GM18907 (cell line): Measurements from ENCODE around the gene B3GLCT.
A peak's percentile ranks its signal among the peaks of the same experiment; 100 is the strongest.
"Not testable (repeated sequence)": the region's sequence is repeated elsewhere in the genome, so short reads cannot be mapped to it uniquely, and the experiment has no call there.

ENCODE experiments used
- ATAC-seq: cut with Tn5 transposase; IDR thresholded peaks from one replicate; pipeline ENCODE4 v1.9.1; 2021; ENCODE audit warnings: mild to moderate bottlenecking, moderate library complexity; ENCODE audit not compliant: unreplicated experiment

B3GLCT gene

DNA sequence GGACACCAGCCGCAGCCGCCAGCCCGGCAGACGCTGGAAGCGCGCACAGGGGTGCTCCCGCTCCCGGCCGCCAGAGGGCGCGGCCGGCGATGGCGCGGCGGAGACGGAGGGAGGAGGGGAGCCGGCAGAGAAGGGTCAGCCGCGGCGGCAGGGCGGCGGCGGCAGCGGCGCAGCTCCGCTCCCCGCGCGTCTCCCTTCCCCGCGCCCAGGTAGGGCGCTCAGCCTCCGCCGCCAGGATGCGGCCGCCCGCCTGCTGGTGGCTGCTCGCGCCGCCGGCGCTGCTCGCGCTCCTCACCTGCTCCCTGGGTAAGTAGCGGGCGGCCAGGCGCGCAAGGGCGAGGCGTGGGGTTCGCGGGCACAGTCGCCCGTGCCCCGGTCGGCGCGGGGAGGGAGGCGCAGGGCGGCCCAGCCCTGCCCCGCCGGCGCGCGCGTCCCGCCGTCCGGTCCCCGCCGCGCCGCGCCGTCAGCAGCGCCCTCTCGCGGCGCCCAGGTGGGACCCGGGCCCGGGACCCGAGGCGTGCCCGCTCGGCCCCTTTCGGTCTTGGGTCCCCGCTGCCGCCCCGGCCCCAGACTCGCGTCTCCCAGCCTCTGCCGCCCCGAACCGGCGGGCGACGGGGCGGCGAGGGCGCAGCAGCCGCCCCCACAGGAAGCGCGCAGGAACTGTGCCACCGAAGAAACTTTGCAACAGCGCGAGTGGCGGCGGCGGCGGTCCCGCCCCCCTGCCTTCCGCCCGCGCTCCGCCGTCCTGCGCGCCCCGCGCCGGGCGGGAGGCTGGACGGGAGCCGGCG is at the start of gene B3GLCT:
B3GLCT (plus strand) TSS at position 127 of the 788 bp plus-strand sequence; CDS start at position 237, 110 bp downstream.
- ATAC-seq, result peak; percentile 89

DNA sequence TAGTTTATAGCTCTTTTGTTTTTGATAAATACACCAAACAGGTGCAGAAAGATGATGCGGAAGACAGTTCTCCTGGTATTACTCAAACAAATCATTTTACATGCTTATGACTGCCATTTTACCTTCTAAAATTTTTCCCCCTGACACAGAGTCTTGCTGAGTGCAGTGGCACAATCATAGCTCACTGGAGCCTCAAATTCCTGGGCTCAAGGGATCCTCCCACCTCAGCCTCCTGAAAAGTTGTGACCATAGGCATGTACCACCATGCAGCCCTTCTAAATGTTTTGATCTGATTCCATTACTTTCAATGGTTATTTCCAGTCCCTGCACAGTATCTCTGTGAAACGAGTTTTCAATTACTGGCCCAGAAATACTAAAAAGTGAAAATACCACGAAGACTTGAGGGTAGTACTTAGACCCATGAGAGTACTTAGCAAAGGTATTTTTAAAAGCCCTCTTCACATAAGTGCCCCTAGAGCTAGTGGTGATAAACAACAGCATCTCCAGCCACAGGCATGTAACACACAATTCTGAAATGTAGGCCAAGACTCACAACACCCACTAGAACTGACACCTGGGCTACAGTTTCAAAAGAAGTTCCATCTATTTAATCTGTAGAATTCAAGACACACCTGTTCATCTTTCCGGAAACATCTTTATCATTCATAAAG is 49.3 kb upstream of the B3GLCT start:
- ATAC-seq, result no peak

DNA sequence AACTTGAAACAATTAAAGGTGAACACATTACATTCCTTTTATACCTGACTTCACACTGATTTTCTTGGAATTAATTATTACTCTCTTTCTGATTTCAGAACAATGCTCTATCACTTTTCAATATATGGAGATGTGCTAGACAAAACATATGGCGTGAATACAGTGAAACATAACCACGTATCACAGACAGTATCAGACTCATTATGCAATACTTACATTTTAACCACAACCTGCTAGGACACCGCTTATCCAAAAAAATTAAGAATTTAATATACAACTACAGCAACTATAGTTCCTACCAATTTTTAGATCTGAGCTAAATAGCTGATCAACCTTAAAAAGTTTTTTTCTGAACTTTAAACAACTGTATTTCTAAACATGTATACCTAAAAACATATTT is 47.9 kb upstream of the B3GLCT start:
- no peak for ATAC-seq

DNA sequence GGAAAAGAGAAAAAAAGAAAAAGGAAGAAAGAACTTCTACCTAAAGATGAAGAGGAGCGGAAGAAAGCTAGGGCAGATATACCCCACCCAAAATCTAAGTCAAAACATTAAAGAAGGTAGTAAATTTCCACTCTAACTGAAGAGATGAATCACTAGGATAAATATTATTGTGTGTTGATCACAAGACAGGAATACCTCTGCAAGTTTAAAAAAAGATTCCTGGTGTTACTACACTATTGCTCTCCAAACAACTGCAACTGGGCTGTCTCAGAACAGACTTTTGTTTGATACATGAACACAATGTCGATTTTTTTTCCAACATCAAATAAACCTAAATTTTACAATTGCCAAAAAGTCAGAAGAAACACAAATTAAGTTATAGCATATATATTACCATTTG is 44.8 kb upstream of the B3GLCT start:
- ATAC-seq, result no peak

DNA sequence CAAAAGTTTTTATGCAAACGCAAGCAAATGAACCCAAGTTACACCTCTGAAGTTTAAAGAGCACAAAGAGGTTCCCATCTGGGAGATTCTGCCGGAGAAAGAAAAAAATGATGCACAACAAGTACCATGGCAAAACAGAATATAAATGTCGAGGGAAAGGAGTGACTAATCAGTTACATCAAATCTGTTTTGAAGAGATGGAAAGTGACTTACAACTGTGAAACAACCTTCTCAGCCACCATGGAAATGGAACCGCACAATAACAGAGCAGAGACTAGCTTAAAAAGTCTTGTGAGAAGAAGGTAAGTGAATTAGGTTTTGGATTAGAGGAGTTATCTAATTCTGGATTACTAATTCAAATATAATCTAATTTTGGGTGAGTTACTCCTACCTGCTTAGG is 40.5 kb upstream of the B3GLCT start:
- ATAC-seq, result no peak

DNA sequence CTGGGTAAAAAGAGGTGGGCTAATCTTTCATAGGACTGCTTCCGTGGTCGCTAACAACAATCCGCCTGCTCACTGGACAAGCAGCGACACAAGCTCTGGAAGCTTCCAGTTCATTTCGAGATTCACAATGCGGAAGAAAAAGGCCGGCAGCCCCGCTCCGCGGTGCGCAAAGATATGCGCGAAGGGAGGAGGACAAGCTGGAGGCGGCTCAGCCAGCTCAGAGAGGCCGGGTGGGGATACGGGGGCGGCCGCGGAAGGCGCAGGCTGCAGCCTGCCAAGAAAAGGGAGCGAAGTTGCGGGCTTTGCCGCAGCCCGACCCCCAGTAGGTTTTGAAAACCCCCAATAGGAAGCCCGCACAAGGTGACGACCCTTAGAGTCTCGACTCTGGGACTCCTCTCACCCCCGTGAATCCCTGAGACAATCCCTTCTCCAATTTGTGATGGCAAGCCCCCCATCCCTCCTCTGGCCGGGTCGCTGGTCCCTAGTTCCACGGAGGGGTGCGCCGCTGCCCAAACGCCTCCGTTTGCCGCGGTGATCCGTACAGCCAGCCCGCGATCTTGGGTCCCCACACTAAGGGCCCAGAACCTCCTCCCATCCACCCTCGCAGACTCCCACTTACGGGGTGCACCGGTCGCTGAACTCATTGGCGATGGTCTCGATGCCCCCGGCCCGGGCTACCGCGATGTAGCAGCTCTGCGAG is 38.8 kb upstream of the B3GLCT start:
- peak; percentile 28 for ATAC-seq

DNA sequence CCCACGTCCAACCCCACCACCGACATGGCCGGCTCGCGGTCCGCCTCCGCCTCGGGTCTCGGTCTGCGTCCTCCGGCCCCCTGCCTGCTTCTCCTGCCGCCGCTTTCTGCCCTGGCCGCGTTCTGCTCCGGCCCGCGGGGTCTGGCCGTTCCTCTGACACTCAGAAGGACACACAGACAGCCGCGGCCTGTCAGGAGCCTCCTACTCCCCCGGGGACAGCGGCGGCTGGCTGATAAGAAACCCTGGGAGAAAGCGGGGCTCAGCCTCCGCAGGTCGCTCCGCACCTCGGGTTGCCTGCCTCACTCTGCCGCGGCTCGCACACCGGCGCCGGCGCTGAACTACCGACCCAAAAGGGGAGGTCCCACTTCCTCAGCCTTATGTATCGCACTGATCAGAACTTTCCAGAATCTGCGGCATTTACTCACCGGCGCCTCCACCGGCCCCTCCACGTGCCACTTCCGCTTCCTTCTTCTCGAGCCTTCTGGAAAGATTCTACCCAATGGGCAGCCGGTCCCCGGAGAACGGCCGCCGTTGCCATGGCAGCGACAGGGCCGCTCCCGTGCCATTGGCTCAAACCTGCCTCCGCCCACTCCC is 38.1 kb upstream of the B3GLCT start, which contains the start of gene HSPH1:
HSPH1 (minus strand) TSS at position 348 of the 594 bp plus-strand sequence; CDS start at position 26, 322 bp downstream.
- ATAC-seq, result peak; percentile 88

DNA sequence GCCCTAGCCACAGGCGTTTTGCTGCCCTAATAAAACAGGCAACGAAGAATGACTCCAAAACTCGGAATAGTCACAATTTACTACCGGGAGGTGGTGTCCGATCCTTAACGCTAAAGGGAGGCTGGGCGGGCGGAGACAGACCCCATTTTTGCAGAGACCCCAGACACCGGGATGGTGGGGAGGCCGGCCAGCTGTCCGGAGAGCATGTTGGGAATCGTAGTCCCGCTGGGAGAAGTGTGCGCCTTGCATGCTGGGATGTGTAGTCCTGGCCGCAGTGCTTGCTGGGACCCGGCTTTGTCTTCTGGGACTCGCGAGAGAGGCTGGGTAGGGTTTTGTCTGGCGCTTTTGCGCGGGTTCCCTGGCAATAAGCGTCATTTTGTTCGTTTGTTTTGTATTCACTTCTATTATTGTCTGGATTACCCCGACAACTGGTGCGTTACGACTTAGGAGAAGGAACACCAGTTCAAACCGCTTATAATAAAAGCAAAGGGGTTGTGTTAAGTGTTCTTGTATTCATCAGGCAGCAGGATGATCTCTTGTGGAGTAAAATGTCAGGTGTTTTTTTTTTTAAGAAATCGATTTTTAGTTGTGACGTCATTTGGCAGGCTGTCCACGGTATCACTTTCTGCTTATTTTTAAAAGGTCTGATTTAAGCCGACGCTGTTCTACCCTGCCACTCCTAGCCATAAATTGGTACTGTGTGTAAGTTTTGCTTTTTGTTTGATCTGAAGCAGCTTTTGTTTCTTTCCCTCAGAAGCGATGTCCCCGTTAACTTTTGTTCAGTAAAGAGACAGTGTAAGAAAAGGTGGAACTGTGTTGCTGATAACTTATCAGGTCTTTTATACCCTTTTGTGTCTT is 37.4 kb upstream of the B3GLCT start:
- peak; percentile 91 for ATAC-seq

DNA sequence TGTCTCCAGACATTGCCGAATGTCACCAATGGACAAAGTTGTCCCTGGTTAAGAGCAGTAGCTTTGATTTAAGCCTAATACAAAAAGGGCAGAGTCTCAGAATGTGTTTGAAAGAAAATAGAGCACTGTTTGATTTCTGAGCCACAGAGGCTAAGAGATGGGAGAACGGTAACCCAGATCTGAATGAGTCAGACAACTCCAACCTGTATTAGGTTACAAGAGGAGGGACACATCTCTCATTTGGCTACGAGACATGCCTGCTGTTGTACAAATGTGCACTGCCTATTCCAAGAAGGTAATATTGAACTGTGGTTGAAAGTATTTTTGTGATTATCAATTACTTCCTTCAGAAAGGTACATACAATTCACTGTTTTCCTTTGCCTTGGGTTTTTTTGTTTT is 33.2 kb upstream of the B3GLCT start:
- no peak for ATAC-seq

DNA sequence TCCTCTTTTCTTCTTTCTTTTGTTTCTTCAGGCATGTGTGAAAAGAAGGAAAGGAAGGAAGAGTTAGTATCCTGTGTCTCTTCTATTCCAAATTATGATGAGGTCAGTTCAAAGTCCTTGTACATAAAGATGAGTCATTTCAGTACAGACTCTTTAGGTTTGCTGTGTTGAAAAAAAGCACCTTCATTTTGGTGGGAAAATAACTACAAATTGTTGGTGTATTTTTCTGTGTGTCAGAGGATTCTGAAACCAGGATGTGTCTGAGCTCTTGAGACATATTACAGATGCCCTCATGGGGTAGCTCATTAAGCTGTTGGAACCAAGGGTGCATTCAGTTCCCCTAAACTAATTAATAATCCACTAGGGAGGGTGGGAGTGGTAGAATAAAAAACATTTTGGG is 32.3 kb upstream of the B3GLCT start:
- peak; percentile 76 for ATAC-seq

DNA sequence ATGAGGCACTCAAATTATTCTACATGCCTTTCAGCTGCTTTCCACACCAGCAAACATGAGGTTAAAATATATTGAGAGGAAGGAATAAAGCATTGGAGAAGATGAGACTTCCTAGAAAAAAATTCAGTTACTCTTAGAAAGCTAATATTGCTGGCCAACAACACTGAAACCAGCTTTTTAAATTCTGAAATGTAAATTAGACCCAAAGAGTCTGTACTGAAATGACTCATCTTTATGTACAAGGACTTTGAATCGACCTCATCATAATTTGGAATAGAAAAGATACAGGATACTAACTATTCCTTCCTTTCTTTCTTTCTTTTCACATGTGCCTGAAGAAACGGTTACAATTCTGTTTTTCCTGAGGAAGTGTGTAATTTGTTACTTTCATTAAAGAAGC is 31.6 kb upstream of the B3GLCT start:
- ATAC-seq, result peak; percentile 53

DNA sequence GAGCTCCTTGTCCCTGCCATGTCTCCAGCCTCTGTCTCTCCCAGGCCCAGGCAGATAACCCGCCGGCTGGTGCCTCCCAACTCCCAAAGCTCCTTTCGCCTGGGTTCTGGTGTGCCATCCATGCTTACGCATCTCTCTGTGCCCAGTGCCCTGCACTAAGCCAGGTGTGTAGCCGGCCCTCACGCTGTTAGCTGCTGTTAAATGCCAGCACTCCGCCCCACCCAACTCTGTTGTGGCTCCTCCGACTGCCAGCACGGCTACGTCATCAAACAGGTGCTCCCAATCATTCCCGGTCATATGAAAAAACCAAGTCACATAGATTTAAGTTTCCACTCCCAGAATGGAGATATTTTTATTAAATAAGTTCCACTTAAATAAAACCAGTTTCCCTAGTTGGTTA is 31.0 kb upstream of the B3GLCT start:
- no peak for ATAC-seq

DNA sequence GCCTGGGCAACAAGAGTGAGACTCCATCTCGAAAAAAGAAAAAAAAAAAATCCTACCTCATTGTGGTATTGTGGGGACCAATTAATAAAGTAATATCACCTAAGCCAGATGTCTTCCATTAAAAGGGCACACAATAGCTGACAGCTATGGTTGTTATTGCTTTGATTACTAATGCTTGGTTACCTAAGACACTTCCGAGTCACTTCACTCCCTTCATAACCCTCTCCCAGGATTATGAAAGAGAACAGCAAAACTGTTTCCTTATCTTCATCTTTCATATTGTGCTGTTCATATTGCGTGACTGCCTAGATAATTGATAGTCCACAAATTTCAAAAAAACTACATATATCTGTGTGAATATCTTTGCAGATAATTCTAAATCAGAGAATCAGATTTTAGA is 27.8 kb upstream of the B3GLCT start:
- ATAC-seq, result no peak

DNA sequence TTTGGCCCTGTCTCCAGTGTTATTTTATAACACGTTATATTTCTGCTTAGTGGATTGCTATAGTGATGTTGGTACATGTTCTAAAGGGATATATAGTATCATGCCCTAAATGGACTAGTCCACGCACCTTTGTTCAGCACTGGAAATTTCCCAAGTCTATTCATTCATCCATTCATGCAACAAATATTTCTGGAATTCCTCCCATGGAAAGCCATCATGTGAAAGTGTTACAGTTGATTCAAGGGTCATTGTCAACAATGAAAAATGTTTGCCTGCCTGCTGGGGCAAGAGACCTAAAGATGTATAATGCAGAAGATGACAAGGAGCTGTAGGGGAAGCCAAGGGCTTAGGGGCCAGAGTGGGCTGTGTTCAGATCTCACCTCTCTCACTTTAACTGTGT is 27.2 kb upstream of the B3GLCT start:
- no peak for ATAC-seq

DNA sequence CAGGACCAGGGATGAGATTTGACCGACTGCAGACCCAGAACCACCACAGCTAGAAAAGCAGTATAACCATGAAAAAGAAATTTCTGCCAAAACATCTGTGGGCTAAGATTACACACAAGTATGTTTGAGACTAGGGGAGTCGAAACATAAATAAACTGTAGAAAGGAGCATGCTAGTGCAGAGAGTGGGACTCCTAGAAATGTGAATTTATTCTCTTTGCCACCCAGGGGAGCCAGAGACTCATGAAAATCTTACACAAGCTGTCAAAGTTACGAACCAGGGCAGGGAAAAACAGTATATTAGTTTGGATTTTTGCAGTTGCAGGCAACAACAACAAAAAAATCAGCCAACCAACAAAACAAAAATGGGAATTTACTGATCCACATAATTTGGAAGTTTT is 25.8 kb upstream of the B3GLCT start:
- no peak for ATAC-seq

DNA sequence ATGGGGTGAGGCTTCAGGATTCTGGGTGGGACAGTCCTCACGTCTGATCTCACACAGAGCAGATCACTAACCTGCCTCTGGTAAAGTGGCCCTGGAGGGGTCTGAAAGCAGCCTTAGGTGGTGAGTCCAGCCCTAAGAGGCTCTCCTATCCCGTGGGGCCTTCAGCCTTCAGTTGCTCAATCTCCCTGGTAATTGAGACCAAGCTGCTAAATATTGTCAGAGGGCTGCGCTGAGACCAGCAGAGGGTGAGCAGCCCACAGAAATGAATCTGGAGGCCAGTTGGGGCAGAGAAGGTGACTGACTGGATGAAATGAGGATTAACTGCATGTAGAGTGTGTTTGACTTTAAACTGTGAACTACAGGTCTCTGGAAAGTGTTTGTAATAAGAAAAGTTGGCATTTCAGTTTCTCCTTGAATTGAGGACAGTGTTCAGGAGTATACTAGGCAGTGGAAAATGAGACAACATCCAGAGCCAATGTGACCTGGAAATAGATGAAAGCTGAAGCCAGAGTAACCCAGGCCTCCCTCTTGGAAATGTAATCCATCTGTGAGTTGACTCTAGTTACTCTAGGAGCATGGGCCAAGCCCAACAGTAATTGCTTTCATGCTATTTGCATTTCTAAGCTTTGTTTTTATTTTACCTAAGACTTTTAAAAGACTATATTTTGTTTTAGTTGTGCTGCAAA is 23.8 kb upstream of the B3GLCT start:
- ATAC-seq, result no peak

DNA sequence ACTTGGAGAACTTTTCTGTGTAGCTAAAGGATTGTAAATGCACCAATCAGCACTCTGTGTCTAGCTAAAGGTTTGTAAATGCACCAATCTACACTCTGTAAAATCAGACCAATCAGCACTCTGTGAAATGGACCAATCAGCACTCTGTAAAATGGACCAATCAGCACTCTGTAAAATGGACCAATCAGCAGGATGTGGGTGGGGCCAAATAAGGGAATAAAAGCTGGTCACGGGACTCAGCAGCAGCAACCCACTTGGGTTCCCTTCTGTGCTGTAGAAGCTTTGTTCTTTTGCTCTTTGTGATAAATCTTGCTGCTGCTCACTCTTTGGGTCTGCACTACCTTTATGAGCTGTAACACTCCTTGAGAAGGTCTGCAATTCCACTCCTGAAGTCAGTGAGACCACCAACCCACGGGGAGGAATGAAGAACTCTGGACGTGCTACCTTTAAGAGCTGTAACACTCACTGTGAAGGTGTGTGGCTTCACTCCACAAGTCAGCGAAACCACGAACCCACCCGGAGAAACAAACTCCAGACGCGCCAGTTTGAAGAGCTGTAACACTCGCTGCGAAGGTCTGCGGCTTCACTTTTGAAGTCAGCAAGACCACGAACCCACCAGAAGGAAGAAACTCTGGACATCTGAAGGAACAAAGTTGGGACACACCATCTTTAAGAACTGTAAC is 21.8 kb upstream of the B3GLCT start:
- ATAC-seq, result not testable (repeated sequence)

DNA sequence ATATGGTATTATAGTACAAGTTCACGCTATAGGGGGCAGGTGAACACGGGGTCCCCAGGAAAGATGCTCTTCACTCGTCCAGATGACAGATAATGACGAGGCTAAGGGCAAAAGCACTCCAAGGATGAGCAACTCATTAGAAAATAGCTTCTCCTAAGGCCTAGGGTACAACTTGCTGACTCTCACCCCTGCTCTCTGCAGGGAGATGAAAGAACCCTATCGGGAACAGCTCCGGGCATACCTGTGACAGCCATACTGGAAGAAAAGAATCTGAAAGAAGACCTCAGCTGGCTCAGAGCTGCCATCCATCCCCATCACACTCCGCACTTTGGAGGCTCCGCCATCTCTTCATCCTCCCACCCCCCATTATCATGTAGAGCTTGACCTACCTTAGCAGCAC is 20.5 kb upstream of the B3GLCT start:
- no peak for ATAC-seq

DNA sequence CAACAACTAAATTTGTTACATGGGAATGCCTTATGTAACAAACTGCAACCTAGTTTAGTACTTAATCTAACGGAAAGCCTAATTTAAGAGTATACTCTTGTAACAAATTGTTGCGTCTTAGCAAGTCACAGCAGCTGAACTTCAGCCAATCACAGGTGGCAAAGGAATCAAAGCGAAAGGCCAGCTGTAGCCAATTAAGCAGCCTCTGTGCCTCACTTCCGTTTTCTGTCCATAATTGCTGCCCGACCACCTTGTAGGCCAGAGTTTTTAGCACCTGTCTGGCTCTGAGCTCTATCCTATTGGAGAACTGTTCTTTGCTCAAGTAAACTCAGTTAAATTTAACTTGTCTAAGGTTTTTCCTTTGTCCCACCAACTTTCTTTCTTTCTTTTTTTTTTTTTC is 20.0 kb upstream of the B3GLCT start:
- ATAC-seq, result no peak
